ENCODE results near the gene TMEM63A. TPM values are rescaled to one million over a fixed set of nuclear protein-coding genes. Genes with fewer than 3 reads are reported as not detected.

TMEM63A gene
- polyA plus RNA-seq, 2 of the 4 experiments (the other 2 are of a cell fraction) = 7.5 to 9.5 TPM

DNA sequence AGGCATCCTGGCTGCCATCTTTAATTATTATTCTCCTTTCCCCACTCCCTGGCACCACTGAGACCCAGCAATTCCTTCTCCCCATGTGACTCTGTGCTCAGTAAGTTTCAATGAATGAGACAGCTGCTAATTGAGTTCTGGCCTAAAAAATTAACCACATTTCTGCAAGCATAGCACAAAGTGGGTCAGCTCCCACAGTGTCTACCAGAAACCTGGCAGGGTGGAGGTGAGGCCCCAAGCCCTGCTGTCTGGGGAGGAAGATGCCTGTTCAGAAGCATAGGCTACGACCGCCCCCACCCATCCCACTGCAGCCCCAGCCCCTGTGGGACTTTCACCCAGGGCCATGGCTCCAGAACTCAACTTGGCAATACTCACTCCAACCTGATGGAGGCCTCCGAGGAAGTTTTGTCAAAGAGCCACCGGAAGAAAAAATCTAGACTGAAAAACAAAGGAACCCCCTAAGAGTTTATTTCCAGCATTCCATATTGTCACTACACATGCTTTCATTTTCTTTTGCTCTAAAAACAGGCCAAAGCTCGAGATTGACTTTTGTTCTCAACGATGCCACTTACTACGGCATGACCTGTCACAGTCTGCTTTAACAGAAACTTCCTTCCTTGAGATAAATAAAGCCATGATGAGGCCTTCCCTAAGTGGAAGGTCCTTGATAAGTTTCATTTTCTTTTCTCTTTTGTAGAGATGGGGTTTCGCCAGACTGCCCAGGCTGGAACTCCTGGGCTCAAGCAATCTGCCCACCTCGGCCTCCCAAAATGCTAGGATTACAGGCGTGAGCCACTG, 26.5 kb downstream of the TMEM63A start:
- ATAC-seq (peak; percentile 30 to 31; a peak in 1 of 6 replicates), DNase-seq (ENCODE audit: low read depth in 1 of 2, low spot score in 1 of 2) (no peak), FAIRE-seq (no peak)
- WGBS (ENCODE audit: missing lambda C conversion rate) = 90% methylated on average over 10 of the region's 10 CpGs
- no peak overlapping the region for H3K4me3 ChIP-seq
- H3K27ac ChIP-seq = no peak overlapping the region
- no peak overlapping the region for H3K4me2 ChIP-seq
- POLR2A ChIA-PET = interaction anchor here (0.6 kb wide), 1 partner anchor 18 kb away, joined by 3 read pairs; no protein-coding TSS in a partner anchor
- no peaks in the 10 kb centered on the region for H3K4me1 ChIP-seq
- no peaks in the 10 kb centered on the region for H3K9me3 ChIP-seq
- TF ChIP-seq MAFK (IDR thresholded peaks at IDR 0.05; ENCODE audit: partially characterized antibody) = peak; percentile 19
- no peak for TF ChIP-seq EHF (CRISPR knock-in tag; IDR thresholded peaks at IDR 0.05)
- CTCF ChIA-PET = interaction anchor here (0.6 to 11.6 kb wide), 11 partner anchors 10 to 384 kb away, joined by 3 to 69 read pairs (median 4); partner anchors contain the start of gene TMEM63A

DNA sequence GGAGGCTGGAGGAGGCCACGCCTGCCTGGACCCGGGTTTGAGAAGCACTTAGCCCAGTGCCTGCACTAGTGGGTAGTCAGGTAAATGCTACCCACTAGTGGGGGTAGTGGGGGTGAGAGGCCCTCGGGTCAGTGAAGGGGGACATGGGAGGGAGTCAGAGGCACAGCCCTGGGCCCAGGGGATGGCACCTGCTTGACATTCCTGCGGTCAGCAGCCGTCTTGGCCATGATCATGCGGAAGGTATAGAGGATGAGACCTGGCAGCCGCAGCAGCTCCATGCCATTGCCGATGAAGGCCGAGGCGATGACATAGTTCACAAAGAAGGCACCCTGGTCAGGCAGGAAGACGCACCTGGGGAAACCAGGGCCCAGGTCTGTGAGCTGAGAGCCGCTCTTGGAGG, 28.7 kb downstream of the TMEM63A start:
- H3K4me3 ChIP-seq = no peak overlapping the region
- ATAC-seq (no peak), FAIRE-seq (no peak), DNase-seq (ENCODE audit: low read depth in 1 of 2, low spot score in 1 of 2) (no peak)
- H3K4me2 ChIP-seq = no peak overlapping the region
- ChIA-PET POLR2A (no interaction called here), CTCF (interaction anchor here (0.5 to 11.6 kb wide), 4 partner anchors 107 to 378 kb away, joined by 3 to 69 read pairs (median 4); no protein-coding TSS in a partner anchor)
- no peaks in the 10 kb centered on the region for H3K9me3 ChIP-seq
- 89% methylated on average over 12 of the region's 12 CpGs for WGBS (ENCODE audit: missing lambda C conversion rate)
- H3K4me1 ChIP-seq = no peaks in the 10 kb centered on the region
- no peak overlapping the region for H3K27ac ChIP-seq
- TF ChIP-seq ZFP36 (IDR thresholded peaks at IDR 0.05; ENCODE audit: borderline replicate concordance, partially characterized antibody) (no peak), NR3C1 (IDR thresholded peaks at IDR 0.05) (no peak), SREBF2 (IDR thresholded peaks at IDR 0.05) (no peak), SMC3 (IDR thresholded peaks at IDR 0.05) (no peak), HDAC2 (IDR thresholded peaks at IDR 0.05) (no peak), KDM1A (IDR thresholded peaks at IDR 0.05; ENCODE audit: low read depth) (no peak), HOXA7 (CRISPR knock-in tag; IDR thresholded peaks at IDR 0.05) (no peak), NPAS2 (CRISPR knock-in tag; IDR thresholded peaks at IDR 0.05; ENCODE audit: borderline replicate concordance) (no peak), MAZ (IDR thresholded peaks at IDR 0.05; ENCODE audit: borderline replicate concordance, low read depth, low read length) (no peak), CEBPB (IDR thresholded peaks at IDR 0.05) (no peak), MAFK (IDR thresholded peaks at IDR 0.05; ENCODE audit: partially characterized antibody) (no peak), ZNF302 (CRISPR knock-in tag; IDR thresholded peaks at IDR 0.05) (no peak), TP53 (CRISPR knock-in tag; IDR thresholded peaks at IDR 0.05) (no peak), PHF8 (IDR thresholded peaks at IDR 0.05; ENCODE audit: borderline replicate concordance, low read depth) (no peak), HEYL (CRISPR knock-in tag; IDR thresholded peaks at IDR 0.05) (no peak), RAD21 (conservative IDR thresholded peaks at IDR 0.05 in 1 of 2, IDR thresholded peaks at IDR 0.05 in 1 of 2) (no peak)
- TF ChIP-seq, protein P1, sequence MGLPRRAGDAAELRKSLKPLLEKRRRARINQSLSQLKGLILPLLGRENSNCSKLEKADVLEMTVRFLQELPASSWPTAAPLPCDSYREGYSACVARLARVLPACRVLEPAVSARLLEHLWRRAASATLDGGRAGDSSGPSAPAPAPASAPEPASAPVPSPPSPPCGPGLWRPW (IDR thresholded peaks at IDR 0.05) = no peak
- TF ChIP-seq, protein P2, sequence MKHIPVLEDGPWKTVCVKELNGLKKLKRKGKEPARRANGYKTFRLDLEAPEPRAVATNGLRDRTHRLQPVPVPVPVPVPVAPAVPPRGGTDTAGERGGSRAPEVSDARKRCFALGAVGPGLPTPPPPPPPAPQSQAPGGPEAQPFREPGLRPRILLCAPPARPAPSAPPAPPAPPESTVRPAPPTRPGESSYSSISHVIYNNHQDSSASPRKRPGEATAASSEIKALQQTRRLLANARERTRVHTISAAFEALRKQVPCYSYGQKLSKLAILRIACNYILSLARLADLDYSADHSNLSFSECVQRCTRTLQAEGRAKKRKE (CRISPR knock-in tag; IDR thresholded peaks at IDR 0.05; ENCODE audit: low read depth) = no peak
- TF ChIP-seq, protein P3, sequence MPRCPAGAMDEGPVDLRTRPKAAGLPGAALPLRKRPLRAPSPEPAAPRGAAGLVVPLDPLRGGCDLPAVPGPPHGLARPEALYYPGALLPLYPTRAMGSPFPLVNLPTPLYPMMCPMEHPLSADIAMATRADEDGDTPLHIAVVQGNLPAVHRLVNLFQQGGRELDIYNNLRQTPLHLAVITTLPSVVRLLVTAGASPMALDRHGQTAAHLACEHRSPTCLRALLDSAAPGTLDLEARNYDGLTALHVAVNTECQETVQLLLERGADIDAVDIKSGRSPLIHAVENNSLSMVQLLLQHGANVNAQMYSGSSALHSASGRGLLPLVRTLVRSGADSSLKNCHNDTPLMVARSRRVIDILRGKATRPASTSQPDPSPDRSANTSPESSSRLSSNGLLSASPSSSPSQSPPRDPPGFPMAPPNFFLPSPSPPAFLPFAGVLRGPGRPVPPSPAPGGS (IDR thresholded peaks at IDR 0.05) = no peak
- TF ChIP-seq, protein P4, sequence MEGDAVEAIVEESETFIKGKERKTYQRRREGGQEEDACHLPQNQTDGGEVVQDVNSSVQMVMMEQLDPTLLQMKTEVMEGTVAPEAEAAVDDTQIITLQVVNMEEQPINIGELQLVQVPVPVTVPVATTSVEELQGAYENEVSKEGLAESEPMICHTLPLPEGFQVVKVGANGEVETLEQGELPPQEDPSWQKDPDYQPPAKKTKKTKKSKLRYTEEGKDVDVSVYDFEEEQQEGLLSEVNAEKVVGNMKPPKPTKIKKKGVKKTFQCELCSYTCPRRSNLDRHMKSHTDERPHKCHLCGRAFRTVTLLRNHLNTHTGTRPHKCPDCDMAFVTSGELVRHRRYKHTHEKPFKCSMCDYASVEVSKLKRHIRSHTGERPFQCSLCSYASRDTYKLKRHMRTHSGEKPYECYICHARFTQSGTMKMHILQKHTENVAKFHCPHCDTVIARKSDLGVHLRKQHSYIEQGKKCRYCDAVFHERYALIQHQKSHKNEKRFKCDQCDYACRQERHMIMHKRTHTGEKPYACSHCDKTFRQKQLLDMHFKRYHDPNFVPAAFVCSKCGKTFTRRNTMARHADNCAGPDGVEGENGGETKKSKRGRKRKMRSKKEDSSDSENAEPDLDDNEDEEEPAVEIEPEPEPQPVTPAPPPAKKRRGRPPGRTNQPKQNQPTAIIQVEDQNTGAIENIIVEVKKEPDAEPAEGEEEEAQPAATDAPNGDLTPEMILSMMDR (IDR thresholded peaks at IDR 0.05) = no peak
